NCI-H2081 treated with DMSO at 0.1 percent for 48 hours (cell line): Measurements from ENCODE around the gene TRMU.
"Not testable (repeated sequence)": the region's sequence is repeated elsewhere in the genome, so short reads cannot be mapped to it uniquely, and the experiment has no call there.

Source experiments
- DNase-seq: peaks from one replicate; lab custom pipeline; 2025; lab: John Stamatoyannopoulos, UW

The TRMU gene

GRCh38 chr22:46388647-46389046 lies 53.1 kb downstream of the TRMU start:
- DNase-seq = no peak

- DNase-seq = no peak
These were observed 53.6 kb downstream of the TRMU start for GRCh38 chr22:46389081-46389480.

GRCh38 chr22:46390105-46390651 lies 54.7 kb downstream of the TRMU start:
- DNase-seq = no peak

GRCh38 chr22:46390652-46391301 lies 55.3 kb downstream of the TRMU start:
- DNase-seq = no peak

GRCh38 chr22:46391486-46392136 lies 56.1 kb downstream of the TRMU start:
- no peak for DNase-seq

- DNase-seq = no peak
These were observed 56.8 kb downstream of the TRMU start for GRCh38 chr22:46392137-46392844.

GRCh38 chr22:46393873-46394272 lies 58.4 kb downstream of the TRMU start:
- no peak for DNase-seq

- DNase-seq = no peak
These were observed 59.1 kb downstream of the TRMU start for GRCh38 chr22:46394622-46395021.

- DNase-seq = no peak
These were observed 59.6 kb downstream of the TRMU start for GRCh38 chr22:46395145-46395544.

- DNase-seq = not testable (repeated sequence)
These were observed 61.5 kb downstream of the TRMU start for GRCh38 chr22:46397049-46397448.

- DNase-seq = no peak
These were observed 62.0 kb downstream of the TRMU start for GRCh38 chr22:46397514-46397913.

- no peak for DNase-seq
These were observed 62.4 kb downstream of the TRMU start for GRCh38 chr22:46397951-46398350.

- DNase-seq = no peak
These were observed 63.9 kb downstream of the TRMU start for GRCh38 chr22:46399251-46400024.

GRCh38 chr22:46401370-46401769 lies 65.9 kb downstream of the TRMU start:
- DNase-seq = no peak

- no peak for DNase-seq
These were observed 67.0 kb downstream of the TRMU start for GRCh38 chr22:46402505-46402904.

- not testable (repeated sequence) for DNase-seq
These were observed 68.4 kb downstream of the TRMU start for GRCh38 chr22:46403880-46404279.

GRCh38 chr22:46405901-46406300 lies 70.4 kb downstream of the TRMU start:
- DNase-seq = no peak

GRCh38 chr22:46406349-46406748 lies 70.8 kb downstream of the TRMU start:
- DNase-seq = no peak

- no peak for DNase-seq
These were observed 71.3 kb downstream of the TRMU start for GRCh38 chr22:46406791-46407190.
